Measurements from ENCODE around the gene OXSM.

Gene OXSM

GRCh38 chr3:25782938-25783660 lies 6.8 kb upstream of the OXSM start, which contains the start of gene NGLY1:
Gene NGLY1, minus strand, starts transcription at chr3:25783443. Its CDS starts 53 bp downstream, at chr3:25783390.
- Histone ChIP-seq H3K4me1 (ENCODE audit: insufficient read depth, low read length) (peaks cover 11% of the 10 kb centered on the region), H3K36me3 (ENCODE audit: insufficient read depth, low read length) (0 out of 2 replicates have a peak, but pooled peaks cover under 1% of the 10 kb centered on the region), H3K9me3 (ENCODE audit: control insufficient read depth, insufficient read depth, low read length) (no peaks in the 10 kb centered on the region; the same call in 1 of the 2 replicates), H3K9ac (ENCODE audit: low read depth, low read length) (peak within 1 kb of the TSS; percentile 91)

GRCh38 chr3:25783661-25784512 lies 6.0 kb upstream of the OXSM start:
- Histone ChIP-seq H3K9ac (ENCODE audit: low read depth, low read length) (peak overlapping the region; percentile 72), H3K4me1 (ENCODE audit: insufficient read depth, low read length) (peaks cover 14% of the 10 kb centered on the region), H3K36me3 (ENCODE audit: insufficient read depth, low read length) (no peaks in the 10 kb centered on the region), H3K9me3 (ENCODE audit: control insufficient read depth, insufficient read depth, low read length) (no peaks in the 10 kb centered on the region; the same call in 1 of the 2 replicates)

- H3K36me3 ChIP-seq (ENCODE audit: insufficient read depth, low read length) = no peaks in the 10 kb centered on the region
- H3K9ac ChIP-seq (ENCODE audit: low read depth, low read length) = no peak overlapping the region
- peaks cover 17% of the 10 kb centered on the region for H3K4me1 ChIP-seq (ENCODE audit: insufficient read depth, low read length)
- H3K9me3 ChIP-seq (ENCODE audit: control insufficient read depth, insufficient read depth, low read length) = no peaks in the 10 kb centered on the region; the same call in 1 of the 2 replicates
Observed at GRCh38 chr3:25784971-25785370, 4.9 kb upstream of the OXSM start.

GRCh38 chr3:25785826-25786225 lies 4.1 kb upstream of the OXSM start:
- no peak overlapping the region for H3K9ac ChIP-seq (ENCODE audit: low read depth, low read length)
- H3K9me3 ChIP-seq (ENCODE audit: control insufficient read depth, insufficient read depth, low read length) = no peaks in the 10 kb centered on the region; the same call in 1 of the 2 replicates
- no peaks in the 10 kb centered on the region for H3K36me3 ChIP-seq (ENCODE audit: insufficient read depth, low read length)
- peaks cover 17% of the 10 kb centered on the region for H3K4me1 ChIP-seq (ENCODE audit: insufficient read depth, low read length)

- H3K36me3 ChIP-seq (ENCODE audit: insufficient read depth, low read length) = no peaks in the 10 kb centered on the region
Observed at GRCh38 chr3:25787689-25788088, 2.2 kb upstream of the OXSM start.

GRCh38 chr3:25789209-25789595 lies 688 bp upstream of the OXSM start:
- H3K9me3 ChIP-seq (ENCODE audit: control insufficient read depth, insufficient read depth, low read length) = no peaks in the 10 kb centered on the region
- peak overlapping the region; percentile 77 for H3K9ac ChIP-seq (ENCODE audit: low read depth, low read length)
- peaks cover 17% of the 10 kb centered on the region for H3K4me1 ChIP-seq (ENCODE audit: insufficient read depth, low read length)
- H3K36me3 ChIP-seq (ENCODE audit: insufficient read depth, low read length) = no peaks in the 10 kb centered on the region

More at GRCh38 chr3:25787689-25788088, 2.2 kb upstream of the OXSM start:
- Histone ChIP-seq H3K9me3 (ENCODE audit: control insufficient read depth, insufficient read depth, low read length) (no peaks in the 10 kb centered on the region; the same call in 1 of the 2 replicates), H3K4me1 (ENCODE audit: insufficient read depth, low read length) (peaks cover 16% of the 10 kb centered on the region), H3K9ac (ENCODE audit: low read depth, low read length) (no peak overlapping the region)

GRCh38 chr3:25801786-25802185 lies 11.9 kb downstream of the OXSM start:
- H3K4me1 ChIP-seq (ENCODE audit: insufficient read depth, low read length) = no peaks in the 10 kb centered on the region
- no peaks in the 10 kb centered on the region for H3K36me3 ChIP-seq (ENCODE audit: insufficient read depth, low read length)
- no peaks in the 10 kb centered on the region for H3K9me3 ChIP-seq (ENCODE audit: control insufficient read depth, insufficient read depth, low read length)
- H3K9ac ChIP-seq (ENCODE audit: low read depth, low read length) = no peak overlapping the region

- H3K9me3 ChIP-seq (ENCODE audit: control insufficient read depth, insufficient read depth, low read length) = no peaks in the 10 kb centered on the region
- no peaks in the 10 kb centered on the region for H3K4me1 ChIP-seq (ENCODE audit: insufficient read depth, low read length)
- no peak overlapping the region for H3K9ac ChIP-seq (ENCODE audit: low read depth, low read length)
- H3K36me3 ChIP-seq (ENCODE audit: insufficient read depth, low read length) = no peaks in the 10 kb centered on the region
Observed at GRCh38 chr3:25803833-25804232, 13.9 kb downstream of the OXSM start.

- no peaks in the 10 kb centered on the region for H3K36me3 ChIP-seq (ENCODE audit: insufficient read depth, low read length)
- H3K9ac ChIP-seq (ENCODE audit: low read depth, low read length) = no peak overlapping the region
- no peaks in the 10 kb centered on the region for H3K9me3 ChIP-seq (ENCODE audit: control insufficient read depth, insufficient read depth, low read length)
- H3K4me1 ChIP-seq (ENCODE audit: insufficient read depth, low read length) = no peaks in the 10 kb centered on the region
Observed at GRCh38 chr3:25804676-25805075, 14.8 kb downstream of the OXSM start.

- Histone ChIP-seq H3K36me3 (ENCODE audit: insufficient read depth, low read length) (no peaks in the 10 kb centered on the region), H3K9ac (ENCODE audit: low read depth, low read length) (no peak overlapping the region), H3K9me3 (ENCODE audit: control insufficient read depth, insufficient read depth, low read length) (no peaks in the 10 kb centered on the region), H3K4me1 (ENCODE audit: insufficient read depth, low read length) (peaks cover 7% of the 10 kb centered on the region; the same call in 1 of the 2 replicates)
Observed at GRCh38 chr3:25812644-25813043, 22.8 kb downstream of the OXSM start.

- no peaks in the 10 kb centered on the region for H3K9me3 ChIP-seq (ENCODE audit: control insufficient read depth, insufficient read depth, low read length)
- no peaks in the 10 kb centered on the region for H3K36me3 ChIP-seq (ENCODE audit: insufficient read depth, low read length)
- H3K9ac ChIP-seq (ENCODE audit: low read depth, low read length) = no peak overlapping the region
- peaks cover 37% of the 10 kb centered on the region for H3K4me1 ChIP-seq (ENCODE audit: insufficient read depth, low read length)
Observed at GRCh38 chr3:25817107-25817506, 27.2 kb downstream of the OXSM start.

GRCh38 chr3:25817638-25818037 lies 27.7 kb downstream of the OXSM start:
- no peaks in the 10 kb centered on the region for H3K9me3 ChIP-seq (ENCODE audit: control insufficient read depth, insufficient read depth, low read length)
- no peaks in the 10 kb centered on the region for H3K36me3 ChIP-seq (ENCODE audit: insufficient read depth, low read length)
- H3K4me1 ChIP-seq (ENCODE audit: insufficient read depth, low read length) = peaks cover 34% of the 10 kb centered on the region

GRCh38 chr3:25818335-25818734 lies 28.4 kb downstream of the OXSM start:
- H3K9ac ChIP-seq (ENCODE audit: low read depth, low read length) = no peak overlapping the region
- no peaks in the 10 kb centered on the region for H3K9me3 ChIP-seq (ENCODE audit: control insufficient read depth, insufficient read depth, low read length)
- no peaks in the 10 kb centered on the region for H3K36me3 ChIP-seq (ENCODE audit: insufficient read depth, low read length)
- H3K4me1 ChIP-seq (ENCODE audit: insufficient read depth, low read length) = peaks cover 34% of the 10 kb centered on the region

More at GRCh38 chr3:25817638-25818037, 27.7 kb downstream of the OXSM start:
- H3K9ac ChIP-seq (ENCODE audit: low read depth, low read length) = no peak overlapping the region

- Histone ChIP-seq H3K36me3 (ENCODE audit: insufficient read depth, low read length) (no peaks in the 10 kb centered on the region), H3K4me1 (ENCODE audit: insufficient read depth, low read length) (peaks cover 34% of the 10 kb centered on the region), H3K9ac (ENCODE audit: low read depth, low read length) (0 out of 2 replicates have a peak overlapping the region, but pooled peaks have one; percentile 17), H3K9me3 (ENCODE audit: control insufficient read depth, insufficient read depth, low read length) (no peaks in the 10 kb centered on the region)
Observed at GRCh38 chr3:25820366-25820765, 30.5 kb downstream of the OXSM start.
